HUDEP-2 (cell line): ENCODE results near the gene HIVEP1.
"Not testable (repeated sequence)": the region's sequence is repeated elsewhere in the genome, so short reads cannot be mapped to it uniquely, and the experiment has no call there.

ENCODE experiments used
- DNase-seq, 76 experiments: peaks; one replicate each; lab custom pipeline; 2025; ENCODE audit not compliant: unreplicated experiment in 76 of 76; lab: John Stamatoyannopoulos, UW

Gene HIVEP1

GRCh38 chr6:12173181-12173580 lies 161.1 kb downstream of the HIVEP1 start:
- no peak for DNase-seq

DNA sequence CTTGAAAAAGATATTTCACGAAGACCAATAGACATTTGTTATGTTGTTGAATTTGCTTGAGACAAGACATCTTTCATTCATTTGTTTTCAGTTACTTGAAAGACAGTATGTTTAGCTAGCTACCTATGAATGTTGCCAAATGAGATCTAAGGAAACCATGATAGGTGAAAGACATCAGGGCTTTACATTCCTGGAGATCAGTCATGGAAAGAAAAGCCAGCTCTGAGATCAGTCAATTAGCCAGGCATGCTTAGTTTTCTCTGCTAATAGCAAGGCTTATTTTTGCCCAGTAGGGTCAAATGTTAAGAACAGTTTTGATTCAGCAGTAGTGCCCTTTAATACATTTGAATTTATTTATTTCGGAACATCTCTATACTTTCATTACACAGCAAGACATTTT lies 161.5 kb downstream of the HIVEP1 start:
- DNase-seq, result no peak

- DNase-seq, result no peak
These were observed 162.8 kb downstream of the HIVEP1 start for GRCh38 chr6:12174878-12175277.

- no peak for DNase-seq
These were observed 163.5 kb downstream of the HIVEP1 start for GRCh38 chr6:12175626-12176025.

DNA sequence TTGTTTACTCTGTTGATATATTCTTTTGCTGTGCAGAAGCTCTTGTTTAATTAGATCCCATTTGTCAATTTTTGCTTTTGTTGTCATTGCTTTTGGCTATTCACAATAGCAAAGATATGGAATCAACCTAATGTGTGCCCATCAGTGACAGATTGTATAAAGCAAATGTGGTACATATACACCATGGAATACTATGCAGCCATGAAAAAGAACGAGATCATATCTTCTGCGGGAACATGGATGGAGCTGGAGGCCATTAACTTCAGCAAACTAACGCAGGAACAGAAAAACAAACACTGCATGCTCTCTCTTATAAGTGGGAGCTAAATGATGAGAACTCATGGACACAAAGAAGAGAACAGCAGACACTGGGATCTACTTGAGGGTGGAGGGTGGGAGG lies 164.7 kb downstream of the HIVEP1 start:
- not testable (repeated sequence) for DNase-seq

- no peak for DNase-seq
These were observed 166.4 kb downstream of the HIVEP1 start for GRCh38 chr6:12178521-12178920.

- no peak for DNase-seq
These were observed 169.4 kb downstream of the HIVEP1 start for GRCh38 chr6:12181481-12181880.

GRCh38 chr6:12182676-12183075 lies 170.6 kb downstream of the HIVEP1 start:
- DNase-seq, result no peak

DNA sequence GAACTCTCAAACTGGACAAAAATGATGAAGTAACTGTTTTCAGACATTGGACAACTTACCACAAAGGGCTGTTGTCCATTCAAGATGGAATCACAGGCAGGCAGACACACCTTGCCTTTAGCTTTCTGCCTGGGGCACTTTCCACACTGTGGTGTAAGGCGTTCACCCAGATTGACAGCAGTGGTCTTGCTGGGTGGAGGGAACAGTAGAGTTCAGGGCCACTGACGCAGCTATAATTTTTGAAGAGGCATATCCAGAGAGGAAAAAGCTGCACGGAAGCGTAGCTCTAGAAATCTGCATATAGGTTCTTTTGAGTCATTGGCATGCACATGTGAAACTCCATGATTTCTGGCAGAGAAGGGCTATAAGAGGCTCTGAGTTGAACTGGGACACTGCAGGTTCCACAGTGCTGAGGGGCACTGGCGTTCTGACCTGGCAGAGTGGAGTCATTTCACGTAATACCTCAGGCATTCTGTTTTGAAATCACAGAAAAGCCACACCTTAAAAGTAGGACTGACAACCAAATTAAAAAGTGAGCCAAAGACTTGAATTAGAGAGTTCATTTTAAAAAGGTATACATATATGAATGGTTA lies 173.1 kb downstream of the HIVEP1 start:
- DNase-seq, result no peak

- no peak for DNase-seq
These were observed 174.4 kb downstream of the HIVEP1 start for GRCh38 chr6:12186528-12186927.

DNA sequence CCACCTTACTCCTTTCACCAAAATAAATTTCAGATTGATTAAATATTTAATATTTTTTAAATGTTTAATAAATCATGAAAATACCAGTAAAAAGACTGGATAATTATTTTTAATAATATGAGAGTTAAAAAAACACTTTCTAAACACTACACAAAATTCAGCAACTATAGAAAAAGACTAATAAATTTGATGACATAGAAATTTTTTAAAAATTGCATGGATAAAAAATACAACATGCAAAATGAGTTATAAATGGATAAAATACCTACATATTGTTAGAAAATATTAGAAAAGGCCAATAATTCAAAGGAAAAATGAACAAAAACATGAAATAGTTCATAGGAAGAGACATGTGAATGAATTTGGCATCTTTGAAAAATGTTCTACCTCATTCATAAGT lies 177.0 kb downstream of the HIVEP1 start:
- no peak for DNase-seq

GRCh38 chr6:12189661-12190060 lies 177.5 kb downstream of the HIVEP1 start:
- no peak for DNase-seq

- no peak for DNase-seq
These were observed 178.1 kb downstream of the HIVEP1 start for GRCh38 chr6:12190252-12190651.

- no peak for DNase-seq
These were observed 184.3 kb downstream of the HIVEP1 start for GRCh38 chr6:12196326-12196936.

DNA sequence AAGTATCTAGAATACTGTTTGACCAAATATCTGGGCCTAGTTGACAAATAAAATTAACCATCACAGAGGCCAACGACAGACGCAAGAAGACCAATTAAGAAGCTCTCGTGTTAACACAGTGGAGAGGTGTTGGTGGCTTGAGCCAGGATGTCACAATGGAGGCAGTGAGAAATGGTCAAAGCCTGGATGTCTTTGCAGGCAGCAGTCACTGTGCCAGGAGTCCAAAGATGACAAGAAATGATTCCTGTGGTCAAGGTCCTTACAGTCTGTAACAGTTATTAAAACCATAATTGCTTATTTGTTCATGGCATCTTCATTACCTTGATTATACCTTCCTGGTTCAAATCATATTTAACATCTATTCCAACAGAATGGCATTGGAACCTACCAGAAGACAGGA lies 186.7 kb downstream of the HIVEP1 start:
- no peak for DNase-seq

DNA sequence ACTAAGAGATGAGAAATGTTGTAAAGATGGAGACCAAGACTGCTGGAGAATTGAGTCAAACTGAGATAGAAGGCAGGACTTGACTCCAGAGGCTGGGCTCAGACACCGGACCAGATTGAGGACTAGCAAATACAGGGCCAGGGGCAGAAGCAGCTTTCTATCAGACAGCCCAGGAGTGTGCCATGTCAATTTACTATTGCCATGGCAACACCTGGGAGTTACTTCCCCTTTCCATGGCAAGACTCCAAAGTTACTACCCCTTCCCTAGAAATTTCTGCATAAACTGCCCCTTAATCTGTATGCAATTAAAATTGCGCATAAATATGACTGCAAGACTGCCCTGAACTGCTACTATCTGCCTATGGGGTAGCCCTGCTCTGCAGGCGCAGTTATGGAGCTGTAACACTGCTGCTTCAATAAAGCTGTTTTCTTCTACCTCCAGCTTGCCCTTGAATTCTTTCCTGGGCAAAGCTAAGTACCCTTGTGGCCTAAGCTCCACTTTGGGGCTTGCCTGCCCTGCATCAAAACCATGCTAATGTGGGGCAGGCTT lies 188.0 kb downstream of the HIVEP1 start:
- no peak for DNase-seq

GRCh38 chr6:12200761-12201160 lies 188.6 kb downstream of the HIVEP1 start:
- DNase-seq, result no peak

- DNase-seq, result no peak
These were observed 190.9 kb downstream of the HIVEP1 start for GRCh38 chr6:12203001-12203400.

GRCh38 chr6:12208190-12208589 lies 196.1 kb downstream of the HIVEP1 start:
- DNase-seq, result no peak

- DNase-seq, result no peak
These were observed 196.6 kb downstream of the HIVEP1 start for GRCh38 chr6:12208673-12209072.
